SU-DHL-6 (cell line): Measurements from ENCODE around the gene ZNF462.

ENCODE experiments used
- H2AFZ ChIP-seq: fragments of 200-600 bp; sonication (generic); 2 replicates; pipeline ENCODE4 v1.6.1; 2014; ENCODE audit warnings: low read depth, mild to moderate bottlenecking, moderate library complexity, mixed read lengths, antibody characterized with exemption, low read length; ENCODE audit not compliant: severe bottlenecking
- H3F3A ChIP-seq: fragments of 200-600 bp; shearing (Covaris generic); 2 replicates; pipeline ENCODE4 v1.6.0; 2016; ENCODE audit warnings: antibody characterized with exemption, mild to moderate bottlenecking; ENCODE audit not compliant: insufficient read depth
- H3K27ac ChIP-seq: fragments of 200-600 bp; sonication (generic); 2 replicates; pipeline ENCODE4 v1.5.1; 2016; ENCODE audit warnings: low read depth, mild to moderate bottlenecking, low read length, moderate library complexity, mixed read lengths
- H3K27me3 ChIP-seq: fragments of 200-600 bp; sonication (generic), shearing (Covaris generic); 2 replicates; pipeline ENCODE4 v1.6.0; 2014; ENCODE audit warnings: mild to moderate bottlenecking, low read length
- H3K36me3 ChIP-seq: fragments of 200-600 bp; sonication (generic); 2 replicates; pipeline ENCODE4 v1.6.1; 2014; ENCODE audit warnings: mild to moderate bottlenecking, low read length, mixed read lengths
- H3K4me2 ChIP-seq: fragments of 300-600, 200-600 bp; shearing (Covaris generic), sonication (generic); 2 replicates; pipeline ENCODE4 v1.6.0; 2014; ENCODE audit warnings: low read length, low read depth, mild to moderate bottlenecking; ENCODE audit not compliant: poor library complexity, severe bottlenecking
- H3K4me3 ChIP-seq: fragments of 200-600 bp; sonication (generic); 2 replicates; pipeline ENCODE4 v1.5.1; 2014; ENCODE audit warnings: antibody characterized with exemption, low read length, mild to moderate bottlenecking, mixed read lengths; ENCODE audit not compliant: insufficient read depth, poor library complexity, severe bottlenecking
- H3K79me2 ChIP-seq: fragments of 200-600 bp; sonication (generic); 2 replicates; pipeline ENCODE4 v1.6.1; 2014; ENCODE audit warnings: mild to moderate bottlenecking, low read length, moderate library complexity; ENCODE audit not compliant: insufficient read depth
- H3K9ac ChIP-seq: fragments of 200-600 bp; sonication (generic); 2 replicates; pipeline ENCODE4 v1.7.0; 2014; ENCODE audit warnings: mild to moderate bottlenecking, low read length
- H3K9me2 ChIP-seq: fragments of 200-600 bp; sonication (generic); replicated peaks from 2 replicates; pipeline ENCODE4 v1.6.1; 2014; ENCODE audit warnings: low read length; ENCODE audit not compliant: insufficient read depth
- H3K9me3 ChIP-seq: fragments of 200-600 bp; sonication (generic); 2 replicates; pipeline ENCODE4 v1.6.1; 2014; ENCODE audit warnings: low read length, mixed read lengths; ENCODE audit not compliant: insufficient read depth
- H4K20me1 ChIP-seq: fragments of 200-600 bp; sonication (generic); 2 replicates; pipeline ENCODE4 v1.6.1; 2014; ENCODE audit warnings: low read depth, mild to moderate bottlenecking, antibody characterized with exemption, low read length, moderate library complexity, mixed read lengths
- EZH2phosphoT487 ChIP-seq: fragments of 200-600 bp; sonication (generic), shearing (Covaris generic); conservative IDR thresholded peaks from 2 replicates; pipeline ENCODE4 v1.6.1; 2018; ENCODE audit warnings: mild to moderate bottlenecking, antibody characterized with exemption, low read length, moderate library complexity, mixed read lengths
- TF ChIP-seq, protein P1 (sequence below): fragments of 200-600 bp; sonication (generic); IDR thresholded peaks from one replicate; pipeline ENCODE4 v1.5.1; 2017; ENCODE audit warnings: antibody characterized with exemption, mild to moderate bottlenecking, low read length, moderate library complexity; ENCODE audit not compliant: insufficient read depth, poor library complexity, severe bottlenecking

ZNF462 gene

DNA sequence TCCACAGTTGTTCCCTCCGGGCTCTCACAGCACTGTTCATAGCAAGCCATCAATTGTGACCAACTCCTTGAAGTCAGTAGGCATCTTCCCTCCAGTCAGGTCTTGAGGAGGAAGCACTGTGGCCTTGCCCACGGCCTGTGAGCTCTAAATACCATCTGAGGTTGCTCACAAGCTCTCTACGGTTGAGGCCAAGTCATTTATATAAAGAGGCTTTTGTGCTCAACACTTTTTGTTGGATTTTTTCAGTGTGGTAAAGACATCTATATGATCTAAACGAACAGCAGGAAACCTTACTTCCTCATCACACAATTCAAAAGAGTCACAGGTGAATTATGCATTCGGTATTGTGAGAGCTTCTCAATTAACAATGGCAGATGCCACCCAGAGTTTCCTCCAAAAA, 97.3 kb downstream of the ZNF462 start:
- Histone ChIP-seq H4K20me1 (no peaks in the 10 kb centered on the region), H3K27me3 (no peaks in the 10 kb centered on the region), H3K4me3 (no peak overlapping the region), H3K79me2 (no peaks in the 10 kb centered on the region), H3K4me2 (no peak overlapping the region), H2AFZ (no peak overlapping the region), H3K9me2 (no peaks in the 10 kb centered on the region), H3K27ac (no peak overlapping the region), H3K9ac (no peak overlapping the region), H3K36me3 (no peaks in the 10 kb centered on the region), H3F3A (no peaks in the 10 kb centered on the region), H3K9me3 (no peaks in the 10 kb centered on the region)
- TF ChIP-seq, protein P1, sequence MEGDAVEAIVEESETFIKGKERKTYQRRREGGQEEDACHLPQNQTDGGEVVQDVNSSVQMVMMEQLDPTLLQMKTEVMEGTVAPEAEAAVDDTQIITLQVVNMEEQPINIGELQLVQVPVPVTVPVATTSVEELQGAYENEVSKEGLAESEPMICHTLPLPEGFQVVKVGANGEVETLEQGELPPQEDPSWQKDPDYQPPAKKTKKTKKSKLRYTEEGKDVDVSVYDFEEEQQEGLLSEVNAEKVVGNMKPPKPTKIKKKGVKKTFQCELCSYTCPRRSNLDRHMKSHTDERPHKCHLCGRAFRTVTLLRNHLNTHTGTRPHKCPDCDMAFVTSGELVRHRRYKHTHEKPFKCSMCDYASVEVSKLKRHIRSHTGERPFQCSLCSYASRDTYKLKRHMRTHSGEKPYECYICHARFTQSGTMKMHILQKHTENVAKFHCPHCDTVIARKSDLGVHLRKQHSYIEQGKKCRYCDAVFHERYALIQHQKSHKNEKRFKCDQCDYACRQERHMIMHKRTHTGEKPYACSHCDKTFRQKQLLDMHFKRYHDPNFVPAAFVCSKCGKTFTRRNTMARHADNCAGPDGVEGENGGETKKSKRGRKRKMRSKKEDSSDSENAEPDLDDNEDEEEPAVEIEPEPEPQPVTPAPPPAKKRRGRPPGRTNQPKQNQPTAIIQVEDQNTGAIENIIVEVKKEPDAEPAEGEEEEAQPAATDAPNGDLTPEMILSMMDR = no peak
- no peak for TF ChIP-seq EZH2phosphoT487

DNA sequence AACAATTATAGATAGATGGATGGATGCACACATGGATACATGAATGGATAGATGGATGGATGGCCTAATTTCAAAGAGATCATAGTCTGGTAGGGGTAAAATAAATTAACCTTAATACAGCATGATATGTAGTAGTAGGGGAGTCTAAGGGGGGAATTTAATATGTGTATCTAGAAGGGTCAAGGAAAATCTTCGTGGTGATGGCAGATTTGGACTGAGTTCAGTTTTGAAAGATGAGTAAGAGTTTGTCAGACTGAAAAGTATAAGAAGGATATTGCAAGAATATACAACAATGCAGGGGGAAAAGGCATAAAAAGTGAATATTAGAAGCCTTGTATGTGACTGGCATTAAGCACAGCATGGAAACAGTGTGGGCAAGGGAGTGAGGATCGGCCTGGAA, 98.7 kb downstream of the ZNF462 start:
- H3K27ac ChIP-seq = no peak overlapping the region
- H3K36me3 ChIP-seq = no peaks in the 10 kb centered on the region

DNA sequence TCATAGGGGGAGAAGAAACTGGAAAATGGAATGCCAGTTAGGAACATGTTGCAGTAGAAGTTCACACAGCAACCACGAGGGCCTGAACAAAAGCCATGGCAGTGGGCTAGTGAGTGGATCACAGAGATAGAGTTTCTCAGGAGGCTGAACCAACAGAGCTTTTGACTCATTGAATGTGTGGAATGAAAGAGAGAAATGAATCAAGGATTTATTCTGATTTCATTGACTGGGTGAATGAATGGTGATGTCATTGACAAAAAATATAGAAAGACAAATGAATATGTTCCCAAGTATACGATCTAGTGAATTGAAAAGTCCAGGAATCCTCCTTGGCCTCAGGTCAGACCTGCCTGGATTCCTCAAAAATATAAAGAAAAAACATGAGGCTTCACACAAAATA, 99.2 kb downstream of the ZNF462 start:
- Histone ChIP-seq H3K27ac (no peak overlapping the region), H4K20me1 (no peaks in the 10 kb centered on the region), H3K9ac (no peak overlapping the region), H3K4me2 (no peak overlapping the region), H3K36me3 (no peaks in the 10 kb centered on the region), H3K79me2 (no peaks in the 10 kb centered on the region), H3F3A (no peaks in the 10 kb centered on the region), H3K4me3 (no peak overlapping the region), H3K9me3 (no peaks in the 10 kb centered on the region), H3K27me3 (no peaks in the 10 kb centered on the region), H3K9me2 (no peaks in the 10 kb centered on the region), H2AFZ (no peak overlapping the region)
- TF ChIP-seq, protein P1 = no peak
- no peak for TF ChIP-seq EZH2phosphoT487

More for the DNA sequence above, 98.7 kb downstream of the ZNF462 start:
- Histone ChIP-seq H3K4me3 (no peak overlapping the region), H3K9ac (no peak overlapping the region), H2AFZ (no peak overlapping the region), H3K9me3 (no peaks in the 10 kb centered on the region), H3K9me2 (no peaks in the 10 kb centered on the region), H3K27me3 (no peaks in the 10 kb centered on the region), H4K20me1 (no peaks in the 10 kb centered on the region), H3K79me2 (no peaks in the 10 kb centered on the region), H3K4me2 (no peak overlapping the region), H3F3A (no peaks in the 10 kb centered on the region)
- TF ChIP-seq, protein P1 = no peak
- TF ChIP-seq EZH2phosphoT487 = no peak
